ENCODE measurements around the gene AFF3.

- no peak for TF ChIP-seq CTCF (IDR thresholded peaks at IDR 0.05; ENCODE audit: poor library complexity)
- TF ChIP-seq EZH2 (IDR thresholded peaks at IDR 0.05; ENCODE audit: borderline replicate concordance), result no peak
Measured at GRCh38 chr2:99648906-99649789, 493.2 kb downstream of the AFF3 start.

Data from hepatocyte (in vitro differentiated cells).